ENCODE data around the gene SHISA4. TPM values are rescaled to one million over a fixed set of nuclear protein-coding genes. Genes with fewer than 3 reads are reported as not detected.

The SHISA4 gene
- total and polyA plus RNA-seq, 2 donors (not counting 3 experiments of a cell fraction or from before 2014, with no cell fraction given): 25.6 to 78.2 TPM

- H3K4me3 ChIP-seq (replicated peaks in 1 of 3; ENCODE audit: insufficient read depth in 1 of 3, low read depth in 1 of 3, low read length in 3 of 3): no peak overlapping the region
- H3K4me2 ChIP-seq (ENCODE audit: insufficient read depth, low read length): no peak overlapping the region
- no TSS peak for BruUV-seq (replicated peaks)
- TF ChIP-seq POLR2AphosphoS5 (IDR thresholded peaks at IDR 0.05; ENCODE audit: insufficient read depth, low read depth, low read length) (no peak), FOS (IDR thresholded peaks at IDR 0.05; ENCODE audit: borderline replicate concordance, insufficient read depth, low read length) (no peak), GATA2 (IDR thresholded peaks at IDR 0.05; ENCODE audit: insufficient read depth, insufficient read length, low read depth, low read length) (no peak), MAX (IDR thresholded peaks at IDR 0.05; ENCODE audit: insufficient read depth, insufficient read length) (no peak), EZH2 (IDR thresholded peaks at IDR 0.05; ENCODE audit: borderline replicate concordance, low read depth, low read length, severe bottlenecking) (no peak), MYC (IDR thresholded peaks at IDR 0.05; ENCODE audit: low read depth, low read length) (no peak), POLR2A (IDR thresholded peaks at IDR 0.05; ENCODE audit: low read depth, low read length) (no peak), JUN (IDR thresholded peaks at IDR 0.05; ENCODE audit: borderline replicate concordance, insufficient read depth, insufficient read length, low read depth) (no peak), CTCF (IDR thresholded peaks at IDR 0.05; ENCODE audit: extremely low read depth in 1 of 2, insufficient read depth in 1 of 2, low read depth in 1 of 2, low read length in 2 of 2) (no peak)
- no peak overlapping the region for H3K9ac ChIP-seq (replicated peaks; ENCODE audit: extremely low read depth, insufficient read depth, low read length)
- H3K9me1 ChIP-seq (replicated peaks; ENCODE audit: control insufficient read depth, extremely low read depth, insufficient read depth, low read length): no peaks in the 10 kb centered on the region
- dilution Hi-C loops (cut with MboI; ENCODE audit: extremely low pct_ligation_motif_present, low sequenced_read_pairs) (no loop called here), intact Hi-C loops (cut with micrococcal nuclease) (no loop called here)
- H3K36me3 ChIP-seq (ENCODE audit: control insufficient read depth in 2 of 2, extremely low read depth in 1 of 2, insufficient read depth in 2 of 2, low read length in 2 of 2): peaks cover 0 to 3% of the 10 kb centered on the region in 2 experiments
- no peak overlapping the region for H2AFZ ChIP-seq (ENCODE audit: low read depth, low read length)
- H3K27ac ChIP-seq (ENCODE audit: insufficient read depth, low read depth, low read length): no peak overlapping the region
- no peaks in the 10 kb centered on the region for H3K27me3 ChIP-seq (ENCODE audit: control insufficient read depth in 2 of 2, insufficient read depth in 2 of 2, low read length in 2 of 2)
- ChIA-PET POLR2A (no interaction called here), CTCF (interaction anchor here (0.7 to 1.5 kb wide), 3 partner anchors 12 to 36 kb away, joined by 4 to 7 read pairs (median 4); partner anchors contain the start of gene IPO9)
- H3K4me1 ChIP-seq (ENCODE audit: control insufficient read depth, extremely low read depth, insufficient read depth, low read length): peaks cover 7% of the 10 kb centered on the region
- peaks cover 97% of the 10 kb centered on the region for H3K79me2 ChIP-seq (ENCODE audit: control insufficient read depth, insufficient read depth, low read length)
- peaks cover 5% of the 10 kb centered on the region for H4K20me1 ChIP-seq (replicated peaks; ENCODE audit: control insufficient read depth, extremely low read depth, insufficient read depth, low read length)
- no peak for DNase-seq (ENCODE audit: low read depth, low spot score)
- H3K9me3 ChIP-seq (replicated peaks; ENCODE audit: control insufficient read depth, insufficient read depth, low read length): no peaks in the 10 kb centered on the region
- no peak for FAIRE-seq
Measured at GRCh38 chr1:201841265-201841912, 47.3 kb upstream of the SHISA4 start.
